WTC11 (cell line): ENCODE measurements around the gene SPIRE2. TPM values are rescaled to one million over a fixed set of nuclear protein-coding genes. Genes with fewer than 3 reads are reported as not detected.
A peak's percentile ranks its signal among the peaks of the same experiment; 100 is the strongest.
"Not testable (repeated sequence)": the region's sequence is repeated elsewhere in the genome, so short reads cannot be mapped to it uniquely, and the experiment has no call there.

ENCODE experiments used
- ATAC-seq: fragments of 200-7000 bp; cut with Tn5 transposase; 2 replicates; pipeline ENCODE4 v1.10.0; 2021; ENCODE audit warnings: mild to moderate bottlenecking, moderate library complexity
- CTCF ChIA-PET: fragments of 300-600 bp; sonication (Branson Sonifier 250); formaldehyde crosslinking; loops from one replicate; lab custom pipeline; 2021; ENCODE audit warnings: antibody characterized with exemption; lab: Charles Lee
- POLR2A ChIA-PET: fragments of 350-600 bp; sonication (Branson Sonifier 250); formaldehyde crosslinking; loops from one replicate; lab custom pipeline; 2021; ENCODE audit warnings: antibody characterized with exemption; lab: Charles Lee
- DNase-seq: peaks from one replicate; pipeline ENCODE4 v3.0.0; 2021; ENCODE audit warnings: low spot score
- H3K27ac Mint-ChIP-seq: 2 replicates; pipeline ENCODE4 v1.8.0; 2021; ENCODE audit warnings: mixed read lengths
- H3K27me3 Mint-ChIP-seq: 2 replicates; pipeline ENCODE4 v1.8.0; 2021; ENCODE audit warnings: low read depth, mild to moderate bottlenecking, moderate library complexity, mixed read lengths
- H3K36me3 Mint-ChIP-seq: 2 replicates; pipeline ENCODE4 v1.8.0; 2021; ENCODE audit warnings: mixed read lengths
- H3K4me1 Mint-ChIP-seq: 2 replicates; pipeline ENCODE4 v1.8.0; 2022; ENCODE audit warnings: mixed read lengths
- H3K4me3 Mint-ChIP-seq: 2 replicates; pipeline ENCODE4 v1.8.0; 2021; ENCODE audit warnings: mild to moderate bottlenecking, moderate library complexity, mixed read lengths
- H3K9me3 Mint-ChIP-seq: 2 replicates; pipeline ENCODE4 v1.8.0; 2021; ENCODE audit warnings: mixed read lengths
- ELF4 ChIP-seq: sonication (generic); formaldehyde crosslinking; IDR thresholded peaks from 2 replicates; pipeline ENCODE4 v1.8.1; 2022; ENCODE audit warnings: low read depth, mild to moderate bottlenecking, moderate library complexity, missing genetic modification reagents
- GABPB1 ChIP-seq: sonication (generic); formaldehyde crosslinking; IDR thresholded peaks from 2 replicates; pipeline ENCODE4 v1.8.1; 2023; ENCODE audit warnings: mild to moderate bottlenecking, missing genetic modification reagents
- IRF2 ChIP-seq: sonication (generic); formaldehyde crosslinking; IDR thresholded peaks from 2 replicates; pipeline ENCODE4 v1.8.0; 2022; ENCODE audit warnings: low read depth, missing genetic modification reagents, borderline replicate concordance
- TEAD4 ChIP-seq: sonication (generic); formaldehyde crosslinking; IDR thresholded peaks from 2 replicates; pipeline ENCODE4 v1.8.0; 2022; ENCODE audit warnings: mild to moderate bottlenecking, missing genetic modification reagents
- total RNA-seq: library from RNA; stranded (reverse); gene quantifications from 3 replicates; pipeline ENCODE4 v1.2.3, GENCODE V29; 2021
- TF ChIP-seq, protein P1 (sequence below): fragments of 250-450 bp; sonication (Bioruptor Pico); IDR thresholded peaks from 2 replicates; pipeline ENCODE4 v1.9.0; 2021; ENCODE audit warnings: mild to moderate bottlenecking
- TF ChIP-seq, protein P2 (sequence below): sonication (generic); formaldehyde crosslinking; IDR thresholded peaks from 2 replicates; pipeline ENCODE4 v1.8.0; 2022; ENCODE audit warnings: mild to moderate bottlenecking, missing genetic modification reagents
- TF ChIP-seq, protein P3 (sequence below): sonication (generic); formaldehyde crosslinking; IDR thresholded peaks from 2 replicates; pipeline ENCODE4 v1.8.1; 2022; ENCODE audit warnings: low read depth, mild to moderate bottlenecking, moderate library complexity, missing genetic modification reagents, borderline replicate concordance

The SPIRE2 gene
- total RNA-seq, 1 experiment from 2014 or later: 19.7 TPM

DNA sequence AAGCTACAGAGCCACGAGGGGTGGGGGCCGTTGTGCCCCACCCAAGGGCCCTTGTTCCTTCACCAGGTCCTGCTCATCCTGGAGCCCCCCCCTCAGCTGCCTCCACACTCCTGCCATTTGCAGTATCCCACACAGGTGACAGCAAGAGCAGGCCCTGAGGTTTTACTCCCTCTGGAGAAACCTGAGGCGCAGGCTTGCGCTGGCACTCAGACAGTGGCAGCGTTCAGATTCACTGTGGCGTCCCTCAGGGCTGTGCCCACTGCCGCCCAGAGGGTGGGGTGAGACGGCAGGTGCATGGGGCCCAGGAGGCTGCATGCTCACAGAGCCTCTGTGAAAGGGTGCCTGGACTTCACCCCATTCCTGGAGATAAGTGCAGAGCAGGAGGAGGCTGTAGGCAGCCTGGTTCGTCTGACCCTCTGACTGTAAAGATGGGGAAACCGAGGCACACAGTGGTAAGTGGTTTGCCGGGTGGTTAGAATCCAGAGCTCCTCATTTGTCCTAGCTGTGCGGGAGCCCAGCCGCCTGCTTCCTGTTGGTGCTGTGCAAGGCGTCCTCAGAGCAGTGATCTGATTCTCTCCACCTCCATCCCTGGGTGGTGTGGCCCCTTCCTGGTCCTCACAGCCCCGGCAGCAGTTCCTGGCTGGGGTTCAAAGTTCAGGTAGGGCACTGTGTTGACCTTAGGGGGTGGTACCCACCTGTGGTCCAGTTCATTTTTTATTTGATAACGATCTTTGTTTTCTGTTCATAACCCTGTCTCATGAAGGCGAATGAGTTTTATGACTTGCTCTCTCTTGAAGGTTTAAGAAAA, 1.6 kb downstream of the SPIRE2 start:
- H3K27me3 Mint-ChIP-seq: no peaks in the 10 kb centered on the region; the same call in 1 of the 2 replicates
- ChIA-PET CTCF (interaction anchor here (1.5 to 2.5 kb wide), 3 partner anchors 31 to 124 kb away, joined by 4 to 8 read pairs (median 8); partner anchors contain the start of gene MC1R), POLR2A (no interaction called here)
- H3K36me3 Mint-ChIP-seq: peaks cover 7% of the 10 kb centered on the region; the same call in 1 of the 2 replicates
- ATAC-seq (no peak), DNase-seq (no peak)
- no peak overlapping the region for H3K27ac Mint-ChIP-seq
- peaks cover 15% of the 10 kb centered on the region for H3K4me1 Mint-ChIP-seq
- TF ChIP-seq GABPB1 (CRISPR knock-in tag): peak; percentile 53; the same call in 1 of the 2 replicates
- TF ChIP-seq ELF4 (CRISPR knock-in tag): no peak
- H3K4me3 Mint-ChIP-seq: peak overlapping the region; percentile 54
- H3K9me3 Mint-ChIP-seq: no peaks in the 10 kb centered on the region

DNA sequence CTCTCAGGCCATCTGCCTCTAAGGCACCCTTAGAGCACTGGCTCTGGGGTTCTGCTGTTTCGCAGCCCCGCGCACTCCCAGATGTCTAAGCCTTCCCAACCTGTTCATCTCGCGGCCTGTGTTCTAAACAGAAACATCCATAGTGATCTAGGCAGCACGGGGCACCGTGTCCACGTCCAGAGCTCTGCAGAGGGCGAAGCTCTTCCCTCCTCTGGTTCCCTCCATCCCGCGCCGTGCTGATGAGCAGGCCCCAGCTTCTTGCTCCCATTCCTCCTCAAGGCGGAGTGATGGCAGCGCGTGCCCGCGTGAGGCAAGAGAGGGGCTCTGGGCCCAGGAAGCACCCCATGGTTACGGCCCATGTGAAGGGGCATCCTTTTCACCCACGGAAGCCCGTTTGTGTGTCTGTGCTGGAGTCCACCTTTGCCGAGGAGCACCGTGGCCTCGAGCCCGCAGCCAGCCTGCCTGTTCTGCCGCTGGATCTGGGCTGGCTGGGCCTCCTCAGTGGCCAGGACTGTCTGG, 3.6 kb downstream of the SPIRE2 start:
- TF ChIP-seq IRF2 (CRISPR knock-in tag) (no peak), TEAD4 (no peak)
- TF ChIP-seq, protein P1, sequence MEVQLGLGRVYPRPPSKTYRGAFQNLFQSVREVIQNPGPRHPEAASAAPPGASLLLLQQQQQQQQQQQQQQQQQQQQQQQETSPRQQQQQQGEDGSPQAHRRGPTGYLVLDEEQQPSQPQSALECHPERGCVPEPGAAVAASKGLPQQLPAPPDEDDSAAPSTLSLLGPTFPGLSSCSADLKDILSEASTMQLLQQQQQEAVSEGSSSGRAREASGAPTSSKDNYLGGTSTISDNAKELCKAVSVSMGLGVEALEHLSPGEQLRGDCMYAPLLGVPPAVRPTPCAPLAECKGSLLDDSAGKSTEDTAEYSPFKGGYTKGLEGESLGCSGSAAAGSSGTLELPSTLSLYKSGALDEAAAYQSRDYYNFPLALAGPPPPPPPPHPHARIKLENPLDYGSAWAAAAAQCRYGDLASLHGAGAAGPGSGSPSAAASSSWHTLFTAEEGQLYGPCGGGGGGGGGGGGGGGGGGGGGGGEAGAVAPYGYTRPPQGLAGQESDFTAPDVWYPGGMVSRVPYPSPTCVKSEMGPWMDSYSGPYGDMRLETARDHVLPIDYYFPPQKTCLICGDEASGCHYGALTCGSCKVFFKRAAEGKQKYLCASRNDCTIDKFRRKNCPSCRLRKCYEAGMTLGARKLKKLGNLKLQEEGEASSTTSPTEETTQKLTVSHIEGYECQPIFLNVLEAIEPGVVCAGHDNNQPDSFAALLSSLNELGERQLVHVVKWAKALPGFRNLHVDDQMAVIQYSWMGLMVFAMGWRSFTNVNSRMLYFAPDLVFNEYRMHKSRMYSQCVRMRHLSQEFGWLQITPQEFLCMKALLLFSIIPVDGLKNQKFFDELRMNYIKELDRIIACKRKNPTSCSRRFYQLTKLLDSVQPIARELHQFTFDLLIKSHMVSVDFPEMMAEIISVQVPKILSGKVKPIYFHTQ (CRISPR knock-in tag): no peak
- TF ChIP-seq, protein P2, sequence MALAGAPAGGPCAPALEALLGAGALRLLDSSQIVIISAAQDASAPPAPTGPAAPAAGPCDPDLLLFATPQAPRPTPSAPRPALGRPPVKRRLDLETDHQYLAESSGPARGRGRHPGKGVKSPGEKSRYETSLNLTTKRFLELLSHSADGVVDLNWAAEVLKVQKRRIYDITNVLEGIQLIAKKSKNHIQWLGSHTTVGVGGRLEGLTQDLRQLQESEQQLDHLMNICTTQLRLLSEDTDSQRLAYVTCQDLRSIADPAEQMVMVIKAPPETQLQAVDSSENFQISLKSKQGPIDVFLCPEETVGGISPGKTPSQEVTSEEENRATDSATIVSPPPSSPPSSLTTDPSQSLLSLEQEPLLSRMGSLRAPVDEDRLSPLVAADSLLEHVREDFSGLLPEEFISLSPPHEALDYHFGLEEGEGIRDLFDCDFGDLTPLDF: no peak
- TF ChIP-seq, protein P3, sequence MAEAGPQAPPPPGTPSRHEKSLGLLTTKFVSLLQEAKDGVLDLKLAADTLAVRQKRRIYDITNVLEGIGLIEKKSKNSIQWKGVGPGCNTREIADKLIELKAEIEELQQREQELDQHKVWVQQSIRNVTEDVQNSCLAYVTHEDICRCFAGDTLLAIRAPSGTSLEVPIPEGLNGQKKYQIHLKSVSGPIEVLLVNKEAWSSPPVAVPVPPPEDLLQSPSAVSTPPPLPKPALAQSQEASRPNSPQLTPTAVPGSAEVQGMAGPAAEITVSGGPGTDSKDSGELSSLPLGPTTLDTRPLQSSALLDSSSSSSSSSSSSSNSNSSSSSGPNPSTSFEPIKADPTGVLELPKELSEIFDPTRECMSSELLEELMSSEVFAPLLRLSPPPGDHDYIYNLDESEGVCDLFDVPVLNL (CRISPR knock-in tag): no peak
- TF ChIP-seq, all 79 proteins: peak for 0
- no peaks in the 10 kb centered on the region; the same call in 1 of the 2 replicates for H3K27me3 Mint-ChIP-seq
- H3K36me3 Mint-ChIP-seq: peaks cover 14% of the 10 kb centered on the region; the same call in 1 of the 2 replicates
- ATAC-seq: no peak
- H3K9me3 Mint-ChIP-seq: no peaks in the 10 kb centered on the region
- ChIA-PET POLR2A (interaction anchor here (0.7 to 1.1 kb wide), 2 partner anchors 41 to 92 kb away, joined by 4 to 6 read pairs; partner anchors contain the start of gene TCF25), CTCF (interaction anchor here (0.6 kb wide), 1 partner anchor 29 kb away, joined by 3 read pairs; no protein-coding TSS in a partner anchor)
- no peak overlapping the region for H3K27ac Mint-ChIP-seq
- DNase-seq: no peak
- H3K4me3 Mint-ChIP-seq: no peak overlapping the region
- H3K4me1 Mint-ChIP-seq: peaks cover 15% of the 10 kb centered on the region

DNA sequence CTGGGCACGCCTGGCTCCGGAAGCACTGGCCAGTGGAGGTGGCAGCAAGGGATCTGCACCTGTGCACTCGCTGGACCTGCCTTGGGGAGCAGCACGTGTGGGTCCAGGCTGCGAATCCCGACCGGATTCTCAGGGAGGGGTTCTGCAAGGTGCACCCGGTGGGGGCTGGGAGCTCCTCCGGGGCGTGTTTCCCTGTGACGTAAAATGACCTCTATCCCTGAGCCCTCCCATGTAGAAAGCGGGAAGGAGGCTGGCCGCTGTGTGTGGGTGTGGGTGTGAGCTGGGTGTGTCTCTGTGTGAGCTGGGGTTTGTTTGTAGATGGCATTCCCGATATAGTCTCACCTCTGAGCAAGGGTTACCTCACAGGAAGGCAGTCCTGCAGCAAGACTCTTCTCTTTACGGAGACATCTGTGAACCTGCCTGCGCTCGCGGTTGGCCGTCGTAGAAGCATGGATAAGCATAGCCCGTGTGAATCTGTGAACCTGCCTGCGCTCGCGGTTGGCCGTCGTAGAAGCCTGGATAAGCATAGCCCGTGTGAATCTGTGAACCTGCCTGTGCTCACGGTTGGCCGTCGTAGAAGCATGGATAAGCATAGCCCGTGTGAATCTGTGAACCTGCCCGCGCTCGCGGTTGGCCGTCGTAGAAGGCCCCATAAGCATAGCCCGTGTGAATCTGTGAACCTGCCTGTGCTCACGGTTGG, 5.5 kb downstream of the SPIRE2 start:
- POLR2A ChIA-PET, H3K4me3 Mint-ChIP-seq, DNase-seq, ATAC-seq, H3K27me3 Mint-ChIP-seq, H3K9me3 Mint-ChIP-seq, H3K27ac Mint-ChIP-seq, CTCF ChIA-PET: not testable (repeated sequence)
- Mint-ChIP-seq H3K36me3 (peaks cover 14% of the 10 kb centered on the region; the same call in 1 of the 2 replicates), H3K4me1 (peaks cover 16% of the 10 kb centered on the region)

DNA sequence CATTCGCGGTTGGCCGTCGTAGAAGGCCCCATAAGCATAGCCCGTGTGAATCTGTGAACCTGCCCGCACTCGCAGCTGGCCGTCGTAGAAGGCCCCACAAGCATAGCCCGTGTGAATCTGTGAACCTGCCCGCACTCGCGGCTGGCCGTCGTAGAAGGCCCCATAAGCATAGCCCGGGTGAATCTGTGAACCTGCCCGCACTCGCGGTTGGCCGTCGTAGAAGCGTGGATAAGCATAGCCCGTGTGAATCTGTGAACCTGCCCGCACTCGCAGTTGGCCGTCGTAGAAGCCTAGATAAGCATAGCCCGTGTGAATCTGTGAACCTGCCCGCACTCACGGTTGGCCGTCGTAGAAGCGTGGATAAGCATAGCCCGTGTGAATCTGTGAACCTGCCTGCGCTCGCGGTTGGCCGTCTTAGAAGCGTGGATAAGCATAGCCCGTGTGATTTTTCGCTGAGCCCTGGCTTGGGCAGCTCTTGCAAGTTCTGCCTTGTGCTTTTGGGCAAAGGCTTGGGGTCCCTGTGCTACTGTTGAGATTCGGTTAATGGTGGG, 6.6 kb downstream of the SPIRE2 start:
- CTCF ChIA-PET, H3K27me3 Mint-ChIP-seq, H3K4me3 Mint-ChIP-seq, H3K9me3 Mint-ChIP-seq, DNase-seq, H3K27ac Mint-ChIP-seq, POLR2A ChIA-PET, ATAC-seq: not testable (repeated sequence)
- Mint-ChIP-seq H3K4me1 (peaks cover 18% of the 10 kb centered on the region), H3K36me3 (peaks cover 14% of the 10 kb centered on the region; the same call in 1 of the 2 replicates)
